Posterior cingulate gyrus (tissue), 11 donors: ENCODE data around the gene KNOP1.
"Not testable (repeated sequence)": the region's sequence is repeated elsewhere in the genome, so short reads cannot be mapped to it uniquely, and the experiment has no call there.

ENCODE experiments used
- DNase-seq, 10 donors: peaks; one replicate each; pipeline versions ENCODE4 v3.0.0 to v3.0.0-alpha.2; 2020 to 2021; ENCODE audit warnings: mixed read lengths in 3 of 10
- intact Hi-C: fragments of 100-400 bp; cut with DNase I; formaldehyde crosslinking; loops from one replicate; pipeline ENCODE4 v1.15.1; 2023

Gene KNOP1

DNA sequence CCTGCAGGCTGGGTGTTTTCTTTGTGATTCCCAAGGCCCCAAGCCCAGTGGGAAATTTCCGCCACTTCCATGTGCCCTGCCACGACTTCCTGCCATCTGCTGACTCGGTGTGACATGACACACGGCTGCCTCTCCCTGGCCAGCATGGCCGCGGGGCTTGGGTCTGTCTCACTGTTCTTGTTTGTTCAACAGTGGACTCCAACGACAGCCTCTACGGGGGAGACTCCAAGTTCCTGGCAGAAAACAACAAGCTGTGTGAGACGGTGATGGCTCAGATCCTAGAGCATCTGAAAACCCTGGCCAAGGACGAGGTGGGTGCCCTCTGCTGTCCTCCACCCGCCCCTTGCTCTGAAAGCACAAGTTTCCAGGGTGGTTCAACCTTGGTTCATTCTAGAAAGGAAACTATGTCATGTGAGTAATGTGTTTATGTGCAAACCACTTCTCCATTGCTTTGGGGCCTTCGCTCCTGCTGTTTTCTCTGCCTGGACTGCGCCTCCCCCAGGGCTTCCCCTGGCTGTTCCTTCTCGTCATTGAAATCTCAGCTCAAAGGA, 26.8 kb downstream of the KNOP1 start:
- DNase-seq: peak in 9 of 10 donors; percentile 31 to 94 (median 58)
- intact Hi-C loops: no loop called here

DNA sequence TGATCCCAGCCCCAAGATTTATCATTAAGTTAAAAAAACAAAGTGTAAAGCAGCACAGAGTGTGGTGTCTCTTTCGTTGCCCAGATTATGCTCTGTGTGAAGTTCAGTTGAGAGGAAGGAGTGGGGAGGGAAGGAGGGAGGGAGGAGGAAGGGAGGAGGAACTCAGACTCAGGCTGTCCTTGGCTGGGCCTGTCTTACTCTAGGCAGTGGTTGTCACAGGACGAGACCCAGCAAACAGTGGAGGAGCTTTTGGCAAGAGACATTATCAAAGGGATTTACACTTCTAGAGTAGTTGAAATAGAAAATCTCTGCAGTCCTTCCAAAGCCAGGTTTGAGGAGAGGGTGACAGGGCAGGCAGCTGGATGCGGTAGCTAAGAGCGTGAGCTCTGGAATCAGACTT, 27.8 kb downstream of the KNOP1 start:
- DNase-seq: no peak
- intact Hi-C loops: no loop called here

DNA sequence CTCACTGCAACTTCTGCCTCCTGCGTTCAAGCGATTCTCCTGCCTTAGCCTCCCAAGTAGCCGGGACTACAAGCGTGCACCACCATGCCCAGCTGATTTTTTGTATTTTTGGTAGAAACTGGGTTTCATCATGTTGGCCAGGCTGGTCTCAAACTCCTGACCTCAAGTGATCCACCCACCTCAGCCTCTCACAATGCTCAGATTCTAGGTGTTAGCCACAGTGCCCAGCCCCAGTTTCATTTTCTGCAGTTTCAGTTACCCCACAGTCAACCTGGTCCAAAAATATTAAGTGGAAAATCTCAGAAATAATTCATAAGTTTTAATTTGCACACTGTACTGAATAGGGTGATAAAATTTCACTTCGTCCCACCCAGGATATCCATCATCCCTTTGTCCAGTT, 28.7 kb downstream of the KNOP1 start:
- intact Hi-C loops: no loop called here
- no peak for DNase-seq

DNA sequence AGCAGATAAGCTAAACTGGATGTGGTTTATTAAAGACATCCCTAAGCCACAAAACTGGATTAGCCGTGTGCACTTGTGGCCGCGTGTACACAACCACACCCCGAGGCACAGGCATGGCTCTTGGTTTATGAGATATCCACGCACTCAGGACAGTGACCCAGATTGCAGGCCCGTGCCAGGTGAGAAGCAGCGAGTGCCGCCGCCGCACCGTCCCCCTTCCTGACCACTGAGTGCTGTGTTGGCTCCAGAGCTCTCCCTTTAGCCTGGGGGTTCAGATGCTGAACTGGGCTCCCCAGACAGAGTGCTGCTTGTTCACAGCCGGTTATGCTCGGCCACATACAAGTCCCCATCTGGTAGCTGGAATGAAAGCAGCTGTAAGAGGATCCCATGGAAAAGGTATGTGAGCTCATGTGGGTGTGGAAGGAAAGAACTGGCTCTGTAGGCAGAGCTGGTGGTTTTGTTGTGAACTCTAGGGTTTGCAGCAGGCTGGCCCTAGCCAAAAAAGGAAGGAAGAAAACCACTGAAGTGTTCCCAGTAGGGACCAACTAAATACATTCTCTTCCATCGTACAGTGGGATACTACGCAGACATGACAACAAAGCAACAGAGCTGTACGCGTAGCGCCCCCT, 29.5 kb downstream of the KNOP1 start:
- DNase-seq: peak in 1 of 10 donors; percentile 62

DNA sequence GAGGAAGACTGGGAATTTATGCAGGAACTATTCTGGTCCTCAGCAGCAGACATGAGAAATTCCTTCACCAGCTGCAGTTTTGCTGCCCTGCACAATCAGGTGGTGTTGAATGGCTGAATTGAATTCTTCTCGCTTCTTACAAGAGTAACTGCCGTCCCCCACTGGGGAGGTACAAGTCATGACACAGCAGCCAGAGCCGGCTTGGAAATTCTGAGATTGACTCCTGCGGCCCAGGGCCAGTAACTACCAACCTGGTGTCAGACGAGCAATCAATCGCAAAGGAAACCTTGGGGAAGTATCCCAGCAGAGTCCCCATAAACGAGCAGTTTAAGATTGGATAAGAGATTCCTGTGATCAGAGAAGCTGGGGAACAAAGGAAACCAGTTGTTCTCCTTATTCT, 30.7 kb downstream of the KNOP1 start:
- intact Hi-C loops: no loop called here
- DNase-seq: no peak

More for the DNA sequence above, 29.5 kb downstream of the KNOP1 start:
- intact Hi-C loops: no loop called here

DNA sequence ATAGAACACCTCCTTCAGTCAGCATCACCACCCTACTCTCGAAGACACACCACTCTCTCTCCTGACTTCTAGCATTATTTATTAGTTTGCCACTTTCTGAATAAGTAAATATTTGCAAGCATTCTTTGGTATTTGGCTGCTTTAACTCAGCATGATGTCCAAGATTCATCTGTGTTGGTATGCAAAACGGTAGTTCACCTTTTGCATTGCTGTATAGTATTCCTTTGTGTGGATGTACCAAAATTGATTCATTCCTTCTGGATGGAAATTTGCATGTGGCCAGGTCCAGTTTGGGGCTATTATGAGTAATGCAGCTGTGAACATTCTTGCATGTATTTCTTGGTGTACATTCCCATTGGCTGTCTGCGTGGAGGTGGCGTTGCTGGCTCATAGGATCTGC, 32.9 kb downstream of the KNOP1 start:
- DNase-seq: no peak
- intact Hi-C loops: no loop called here

DNA sequence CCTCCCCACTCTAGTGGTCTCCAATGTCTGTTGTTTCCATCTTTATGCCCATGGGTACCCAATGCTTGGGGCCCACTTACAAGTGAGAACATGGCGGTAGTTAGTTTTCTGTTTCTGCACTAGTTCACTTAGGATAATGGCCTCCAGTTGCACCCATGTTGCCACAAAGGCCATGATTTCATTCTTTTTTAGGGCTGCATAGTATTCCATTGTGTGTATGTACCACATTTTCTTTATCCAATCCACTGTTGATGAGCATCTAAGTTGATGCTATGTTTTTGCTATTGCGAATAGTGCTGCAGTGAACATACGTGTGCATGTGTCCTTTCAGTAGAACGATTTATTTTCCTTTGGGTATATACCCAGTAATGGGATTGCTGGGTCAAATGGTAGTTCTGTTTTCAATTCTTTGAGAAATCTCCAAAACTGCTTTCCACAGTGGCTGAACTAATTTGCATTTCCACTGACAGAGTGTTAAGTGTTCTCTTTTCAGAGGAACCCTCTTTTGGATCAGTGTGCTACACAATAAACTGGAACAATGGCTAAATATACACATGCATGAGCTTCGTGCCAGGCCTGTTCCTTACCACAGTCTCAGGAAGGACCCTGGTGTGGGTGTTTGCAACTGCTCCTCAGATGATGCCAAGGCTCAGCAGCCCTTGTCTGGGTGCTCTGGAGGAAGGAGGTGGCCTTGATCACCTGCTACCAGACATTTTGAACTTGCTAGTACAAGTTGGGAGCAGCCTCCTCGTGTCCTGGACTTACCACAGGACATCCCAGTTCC, 34.4 kb downstream of the KNOP1 start:
- DNase-seq: peak in 4 of 10 donors; percentile 37 to 90 (median 55)
- intact Hi-C loops: no loop called here

DNA sequence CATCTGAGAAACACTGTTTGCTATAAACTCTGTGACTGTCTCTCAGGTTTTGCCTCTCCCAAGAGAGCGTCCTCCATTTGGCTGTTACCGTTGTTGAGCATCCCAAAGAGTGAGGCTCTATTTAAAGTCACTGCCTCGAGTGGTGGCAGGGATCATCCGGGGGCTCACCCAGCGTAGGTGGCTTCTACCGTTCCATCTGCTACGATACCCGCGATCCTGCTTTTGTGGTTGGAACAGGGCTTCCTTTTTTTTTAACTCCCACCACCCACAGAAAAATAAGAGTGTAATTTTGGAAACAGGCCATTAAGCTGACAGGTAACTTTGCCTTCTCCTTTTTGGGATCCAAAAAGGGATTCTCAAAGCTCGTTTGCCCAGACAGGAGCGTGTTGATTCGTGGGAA, 36.4 kb downstream of the KNOP1 start:
- no peak for DNase-seq
- intact Hi-C loops: no loop called here

DNA sequence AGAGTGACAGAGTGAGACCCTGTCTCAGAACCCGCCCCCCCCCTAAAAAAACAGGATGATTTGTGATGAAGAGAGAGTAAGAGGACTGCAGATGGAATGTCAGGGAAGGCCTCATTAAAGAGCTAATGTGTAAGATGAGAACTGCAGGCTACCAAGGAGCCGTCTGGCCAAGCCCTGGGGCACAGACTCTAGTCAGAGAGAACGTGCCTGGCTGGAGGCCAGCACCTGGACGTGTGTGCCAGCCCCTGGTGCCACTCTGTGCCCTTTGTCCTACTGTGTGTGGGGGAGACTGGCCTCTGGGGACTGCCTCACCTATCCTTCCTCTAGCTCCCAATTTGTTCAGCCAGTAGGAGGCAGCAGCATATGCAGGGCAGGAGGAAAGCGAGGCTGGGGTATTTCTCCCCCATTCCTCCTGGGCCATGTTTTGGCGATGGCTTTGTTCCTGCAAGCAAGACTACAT, 37.1 kb downstream of the KNOP1 start:
- DNase-seq: no peak
- intact Hi-C loops: no loop called here

DNA sequence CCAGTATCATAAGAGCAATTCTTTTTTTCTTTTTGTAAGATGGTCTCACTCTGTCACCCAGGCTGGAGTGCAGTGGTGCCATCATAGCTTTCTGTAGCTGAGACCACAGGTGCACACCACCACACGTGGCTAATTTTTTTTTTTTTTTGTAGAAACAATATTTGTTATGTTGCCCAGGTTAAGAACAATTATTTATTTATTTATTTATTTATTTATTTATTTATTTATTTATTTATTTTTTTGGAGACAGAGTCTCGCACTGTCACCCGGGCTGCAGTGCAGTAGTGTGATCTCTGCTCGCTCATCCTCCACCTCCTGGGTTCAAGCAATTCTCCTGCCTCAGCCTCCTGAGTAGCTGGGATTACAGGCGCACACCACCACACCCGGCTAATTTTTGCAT, 38.7 kb downstream of the KNOP1 start:
- DNase-seq, intact Hi-C loops: not testable (repeated sequence)

DNA sequence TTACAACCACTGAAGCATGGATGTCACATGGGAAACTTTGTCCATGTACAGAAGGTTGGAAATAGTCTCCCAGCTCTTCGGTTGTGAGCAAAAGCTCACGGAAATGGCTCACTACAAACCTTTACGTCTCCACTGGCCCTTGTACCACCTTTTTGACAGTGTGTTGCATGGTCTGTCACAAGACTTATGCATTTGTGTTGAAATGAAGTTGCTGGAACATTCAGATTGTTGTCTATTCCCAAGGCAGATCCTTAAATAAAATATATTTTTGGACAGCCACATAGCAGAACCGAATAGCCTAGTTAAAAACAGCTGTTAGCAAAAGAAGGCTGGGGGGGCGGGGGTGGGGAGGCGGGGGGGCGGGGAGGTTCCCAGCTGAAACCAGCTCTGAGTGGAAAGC, 39.2 kb downstream of the KNOP1 start:
- no peak for DNase-seq
- intact Hi-C loops: no loop called here

DNA sequence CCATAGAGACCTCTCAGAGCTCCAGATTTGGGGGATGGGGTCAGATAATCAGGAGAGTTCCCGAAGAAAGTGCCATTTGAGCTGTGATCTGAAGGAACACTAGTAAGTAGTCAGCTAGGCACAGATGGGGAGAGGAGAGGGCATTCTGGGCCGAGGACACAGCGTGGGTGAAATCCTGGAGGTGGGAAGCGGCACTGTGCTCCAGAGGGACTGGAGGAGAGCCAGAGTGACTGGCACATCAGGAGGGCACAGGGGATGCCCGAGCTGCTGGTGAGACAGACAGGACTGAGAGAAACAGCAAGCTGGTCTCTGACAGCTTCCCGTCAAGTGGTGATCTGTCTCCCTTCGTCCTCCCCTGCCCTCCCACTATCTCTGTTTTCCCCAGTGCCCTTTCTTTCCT, 40.6 kb downstream of the KNOP1 start:
- intact Hi-C loops: no loop called here
- DNase-seq: peak in 3 of 10 donors; percentile 41 to 90 (median 82)

DNA sequence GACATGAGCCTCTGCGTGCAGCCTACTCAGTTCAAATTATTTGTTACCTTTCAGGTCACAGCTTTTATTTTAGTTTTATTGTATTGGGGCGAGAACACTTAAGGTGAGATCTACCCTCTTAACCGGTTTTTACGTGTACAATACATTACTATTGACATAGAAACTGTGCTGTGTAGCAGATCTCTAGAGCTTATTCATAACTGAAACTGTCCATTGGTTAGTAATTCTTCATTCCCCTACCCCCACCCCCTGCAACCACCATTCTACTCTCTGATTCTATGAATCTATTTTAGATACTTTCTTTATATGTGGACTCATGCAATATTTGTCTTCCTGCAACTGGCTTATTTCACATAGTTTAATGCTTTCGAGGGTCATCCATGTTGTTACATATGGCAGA, 43.5 kb downstream of the KNOP1 start:
- intact Hi-C loops: no loop called here

DNA sequence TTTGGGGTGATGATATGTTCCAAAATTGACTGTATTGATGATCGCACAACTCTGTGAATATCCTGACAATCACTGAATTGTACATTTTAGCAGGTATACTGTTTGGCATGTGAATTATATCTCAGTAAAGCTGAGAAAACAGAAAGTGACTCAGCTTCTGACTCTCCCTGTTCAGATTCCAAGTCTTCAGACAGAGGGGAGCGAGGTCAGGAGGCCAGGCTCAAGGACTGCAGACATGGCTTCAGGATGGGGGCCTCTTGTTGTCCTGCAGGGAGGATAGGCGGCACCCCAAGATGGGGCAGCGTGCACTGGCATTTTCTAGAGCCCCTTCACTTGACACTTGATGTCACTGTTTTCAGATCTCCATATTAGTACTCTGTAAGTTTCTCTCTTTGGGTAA, 45.6 kb downstream of the KNOP1 start:
- no peak for DNase-seq
- intact Hi-C loops: no loop called here

More for the DNA sequence above, 43.5 kb downstream of the KNOP1 start:
- no peak for DNase-seq

DNA sequence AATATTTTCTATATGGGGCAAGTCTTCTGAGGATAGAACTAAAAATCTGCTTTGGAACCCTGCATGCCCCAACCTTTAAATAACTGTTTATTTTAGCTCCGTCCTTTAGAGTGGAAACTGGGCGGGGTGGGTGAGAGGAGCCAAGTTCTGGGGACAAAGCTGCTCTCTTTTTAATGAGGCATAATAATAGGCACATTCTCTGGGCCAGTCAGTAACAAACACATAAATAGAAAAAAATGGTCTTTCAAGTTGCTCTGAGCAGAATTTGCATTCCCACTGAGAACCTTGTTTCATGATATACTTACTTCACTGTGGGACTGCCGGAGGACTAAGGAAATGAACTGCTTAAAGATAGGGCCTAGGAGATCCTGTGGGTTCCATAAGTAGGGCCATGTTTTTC, 51.5 kb downstream of the KNOP1 start:
- intact Hi-C loops: loop anchor here (10.0 kb wide), 1 partner anchor 88 kb away; no protein-coding TSS in a partner anchor
- DNase-seq: peak in 8 of 10 donors; percentile 48 to 91 (median 64)

DNA sequence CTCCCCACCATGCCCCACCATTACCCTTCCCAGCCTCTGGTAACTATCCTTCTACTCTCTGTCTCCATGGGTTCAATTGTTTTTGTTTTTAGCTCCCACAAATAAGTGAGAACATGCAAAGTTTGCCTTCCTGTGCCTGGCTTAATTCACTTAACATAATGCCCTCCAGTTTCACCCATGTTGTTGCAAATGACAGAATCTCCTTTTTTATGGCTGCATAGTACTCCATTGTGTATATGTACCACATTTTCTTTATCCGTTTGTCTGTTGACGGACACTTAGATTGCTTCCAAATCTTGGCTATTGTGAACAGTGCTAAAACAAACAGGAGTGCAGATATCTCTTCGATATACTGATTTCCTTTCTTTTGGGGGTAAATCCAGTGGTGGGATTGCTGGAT, 52.7 kb downstream of the KNOP1 start:
- not testable (repeated sequence) for DNase-seq
- intact Hi-C loops: loop anchor here (10.0 kb wide), 1 partner anchor 89 kb away; no protein-coding TSS in a partner anchor

DNA sequence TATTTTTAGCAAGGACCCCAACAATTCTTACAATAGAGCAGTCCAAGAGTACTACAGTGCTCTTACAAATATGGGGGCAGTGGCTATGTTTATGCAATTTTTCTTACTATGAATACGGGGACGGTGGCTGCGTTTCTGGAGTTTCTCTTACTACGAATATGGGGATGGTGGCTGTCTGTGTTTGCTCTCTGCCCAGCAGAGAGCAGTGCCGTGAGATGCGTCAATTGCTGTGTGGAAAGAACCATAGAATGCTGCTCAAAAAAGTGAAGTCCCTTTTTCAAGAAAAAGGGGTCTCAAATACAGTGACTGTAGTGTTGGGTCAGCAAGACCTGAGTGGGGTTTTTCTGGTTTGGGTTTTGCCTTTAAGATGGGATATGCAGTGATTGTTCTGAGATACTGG, 53.9 kb downstream of the KNOP1 start:
- DNase-seq: peak in 1 of 10 donors; percentile 86
- intact Hi-C loops: loop anchor here (10.0 kb wide), 1 partner anchor 91 kb away; no protein-coding TSS in a partner anchor

DNA sequence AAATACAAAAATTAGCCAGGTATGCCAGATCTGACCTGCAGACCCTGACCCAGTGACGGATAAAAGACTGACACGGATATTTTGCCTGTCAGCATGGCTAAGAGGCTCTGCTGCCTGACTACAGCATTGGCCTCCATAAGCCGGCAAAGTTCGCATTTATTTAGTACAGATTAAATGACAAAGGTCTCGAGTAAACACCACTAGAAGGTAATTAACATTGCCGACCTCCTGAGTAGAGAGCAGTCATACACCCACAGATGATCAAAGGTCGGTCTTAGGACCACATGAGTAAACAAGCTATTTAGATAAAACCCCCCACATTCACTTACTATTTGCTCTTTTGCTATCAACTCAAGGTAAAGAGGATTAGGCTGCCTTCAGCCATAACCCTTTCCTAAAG, 55.7 kb downstream of the KNOP1 start:
- DNase-seq: no peak
- intact Hi-C loops: loop anchor here (10.0 kb wide), 1 partner anchor 92 kb away; no protein-coding TSS in a partner anchor

DNA sequence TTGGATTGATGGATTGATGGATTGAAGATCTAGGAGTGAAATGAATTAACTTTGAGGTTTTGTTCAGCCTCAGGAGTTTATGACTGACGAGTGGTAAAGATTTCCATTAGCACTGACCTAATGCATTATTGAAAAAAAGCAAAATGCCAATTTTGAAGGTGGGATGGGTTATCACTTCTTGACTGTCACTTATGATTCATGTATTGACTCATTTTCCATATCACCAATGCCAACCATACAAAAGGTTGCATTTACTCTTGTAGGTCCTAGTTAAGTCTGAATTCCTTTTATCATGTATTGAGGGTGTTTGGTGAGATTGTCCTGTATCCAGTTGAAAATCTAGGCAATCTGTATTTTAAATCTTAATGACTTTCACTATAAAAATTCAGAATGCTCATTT, 57.6 kb downstream of the KNOP1 start:
- intact Hi-C loops: loop anchor here (10.0 kb wide), 1 partner anchor 94 kb away; no protein-coding TSS in a partner anchor
- no peak for DNase-seq

DNA sequence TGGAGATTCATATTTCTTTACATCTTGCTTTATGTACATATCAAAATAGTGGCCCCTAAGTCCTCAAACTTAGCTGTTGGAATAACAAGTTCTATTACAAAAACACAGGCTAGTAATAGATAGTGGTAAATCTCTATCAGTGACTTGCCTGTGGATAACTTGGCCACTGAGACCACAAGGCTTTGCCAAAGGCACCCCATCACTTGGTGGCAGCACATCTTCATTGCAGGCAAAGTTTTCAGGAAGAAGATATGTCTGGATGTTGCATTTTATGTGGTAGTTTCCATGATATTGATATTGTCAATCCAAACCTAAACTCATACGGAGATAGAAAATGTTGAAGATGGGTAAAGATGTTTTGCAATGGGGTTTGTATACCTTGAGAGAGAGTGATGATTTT, 58.5 kb downstream of the KNOP1 start:
- intact Hi-C loops: loop anchor here (5.0 kb wide), 1 partner anchor 228 kb away; no protein-coding TSS in a partner anchor
- peak in 4 of 10 donors; percentile 27 to 91 (median 52) for DNase-seq

DNA sequence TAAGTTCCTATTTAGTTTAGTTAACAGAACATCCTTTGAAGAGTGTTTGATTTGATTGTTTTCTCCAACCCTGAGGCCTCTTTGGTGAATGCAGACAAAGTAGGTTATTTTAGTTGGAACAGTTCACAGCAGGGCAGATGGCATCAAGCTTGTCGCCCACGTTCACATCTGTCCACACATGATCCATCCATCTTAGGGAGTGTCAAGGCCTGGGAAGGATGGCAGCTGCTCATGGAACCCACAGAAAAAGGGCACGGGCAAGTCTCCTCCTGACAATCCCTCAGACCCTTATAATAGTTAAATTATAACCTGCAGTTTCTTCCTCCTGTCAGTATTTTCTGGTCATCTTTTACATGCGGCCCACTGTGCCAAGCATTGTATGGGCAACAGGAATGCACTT, 60.2 kb downstream of the KNOP1 start:
- intact Hi-C loops: loop anchor here (5.0 kb wide), 1 partner anchor 229 kb away; no protein-coding TSS in a partner anchor

More for the DNA sequence above, 60.2 kb downstream of the KNOP1 start:
- DNase-seq: no peak
